OCI-LY3 (cell line): ENCODE results near the gene MYH9.
A peak's percentile ranks its signal among the peaks of the same experiment; 100 is the strongest.

Experiments used
- H2AFZ ChIP-seq: fragments of 200-600, 300-600 bp; shearing (Covaris generic); 2 replicates; pipeline ENCODE4 v1.6.0; 2014; ENCODE audit warnings: antibody characterized with exemption, low read depth, low read length
- H3K27ac ChIP-seq: fragments of 200-600, 300-600 bp; sonication (generic); 2 replicates; pipeline ENCODE4 v1.5.1; 2014; ENCODE audit warnings: mild to moderate bottlenecking, low read length, moderate library complexity, mixed read lengths
- H3K27me3 ChIP-seq: fragments of 200-600, 300-600 bp; sonication (generic); 2 replicates; pipeline ENCODE4 v1.6.1; 2014; ENCODE audit warnings: low read depth, low read length, mixed read lengths
- H3K36me3 ChIP-seq: fragments of 200-600, 300-600 bp; sonication (generic); replicated peaks from 2 replicates; pipeline ENCODE3; 2014; ENCODE audit warnings: low read depth, low read length, mixed read lengths
- H3K4me1 ChIP-seq: fragments of 300-600, 200-600 bp; sonication (generic); 2 replicates; pipeline ENCODE4 v1.6.1; 2014; ENCODE audit warnings: low read length, mixed read lengths
- H3K4me2 ChIP-seq: fragments of 200-600, 300-600 bp; sonication (generic); 2 replicates; pipeline ENCODE4 v1.6.1; 2014; ENCODE audit warnings: low read length, mixed read lengths
- H3K4me3 ChIP-seq: fragments of 300-600, 200-600 bp; sonication (generic); 2 replicates; pipeline ENCODE4 v1.5.1; 2014; ENCODE audit warnings: antibody characterized with exemption, mild to moderate bottlenecking, low read length, moderate library complexity
- H3K79me2 ChIP-seq: fragments of 300-600, 200-600 bp; shearing (Covaris generic); 2 replicates; pipeline ENCODE4 v1.6.1; 2014; ENCODE audit warnings: mild to moderate bottlenecking, low read length, mixed read lengths
- H3K9ac ChIP-seq: fragments of 300-600, 200-600 bp; shearing (Covaris generic); 2 replicates; pipeline ENCODE4 v1.6.0; 2014; ENCODE audit warnings: mild to moderate bottlenecking, low read length, moderate library complexity
- H3K9me3 ChIP-seq: fragments of 200-600, 300-600 bp; shearing (Covaris generic); 2 replicates; pipeline ENCODE4 v1.6.1; 2014; ENCODE audit warnings: low read length, mixed read lengths; ENCODE audit not compliant: insufficient read depth
- H4K20me1 ChIP-seq: fragments of 200-600, 300-600 bp; sonication (generic); 2 replicates; pipeline ENCODE4 v1.6.1; 2016; ENCODE audit warnings: low read length, mixed read lengths; ENCODE audit not compliant: insufficient read depth
- EZH2phosphoT487 ChIP-seq: fragments of 200-600 bp; shearing (Covaris generic); IDR thresholded peaks from 2 replicates; pipeline ENCODE4 v1.6.1; 2018; ENCODE audit warnings: antibody characterized with exemption, mixed run types, low read depth
- TF ChIP-seq, protein P1 (sequence below): fragments of 200-600, 300-600 bp; sonication (generic); IDR thresholded peaks from 2 replicates; pipeline ENCODE4 v1.5.1; 2014; ENCODE audit warnings: antibody characterized with exemption, low read length, low read depth

MYH9 gene

DNA sequence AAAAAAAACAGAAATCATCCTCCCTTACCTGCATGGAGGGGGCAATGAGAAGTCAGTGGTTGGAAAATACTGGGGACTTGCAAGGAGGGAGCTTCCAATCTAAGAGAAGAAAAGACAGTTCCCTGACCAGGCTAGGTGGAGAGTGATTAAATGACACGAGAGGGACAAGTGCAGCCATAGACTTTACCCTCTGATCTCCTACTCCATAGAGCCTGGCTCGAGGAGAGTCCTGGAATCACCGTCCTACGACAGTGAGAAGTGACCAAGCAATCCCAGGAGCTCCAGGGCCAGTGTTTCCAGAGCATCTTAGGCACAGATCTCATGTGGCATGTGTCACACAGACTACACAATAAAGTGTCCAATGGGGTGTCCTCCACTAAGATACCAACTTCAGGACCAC is 25.7 kb downstream of the MYH9 start:
- H3K9ac ChIP-seq, result no peak overlapping the region; the same call in 1 of the 2 replicates
- H4K20me1 ChIP-seq, result peaks cover 70% of the 10 kb centered on the region
- no peak overlapping the region for H2AFZ ChIP-seq
- H3K79me2 ChIP-seq, result peaks cover 100% of the 10 kb centered on the region
- peaks cover 97% of the 10 kb centered on the region for H3K4me1 ChIP-seq
- no peaks in the 10 kb centered on the region for H3K9me3 ChIP-seq
- peak overlapping the region; percentile 88 for H3K4me2 ChIP-seq
- peak overlapping the region; percentile 71 for H3K27ac ChIP-seq
- H3K36me3 ChIP-seq, result peaks cover 18% of the 10 kb centered on the region
- no peaks in the 10 kb centered on the region for H3K27me3 ChIP-seq
- TF ChIP-seq EZH2phosphoT487, result no peak
- TF ChIP-seq, protein P1, sequence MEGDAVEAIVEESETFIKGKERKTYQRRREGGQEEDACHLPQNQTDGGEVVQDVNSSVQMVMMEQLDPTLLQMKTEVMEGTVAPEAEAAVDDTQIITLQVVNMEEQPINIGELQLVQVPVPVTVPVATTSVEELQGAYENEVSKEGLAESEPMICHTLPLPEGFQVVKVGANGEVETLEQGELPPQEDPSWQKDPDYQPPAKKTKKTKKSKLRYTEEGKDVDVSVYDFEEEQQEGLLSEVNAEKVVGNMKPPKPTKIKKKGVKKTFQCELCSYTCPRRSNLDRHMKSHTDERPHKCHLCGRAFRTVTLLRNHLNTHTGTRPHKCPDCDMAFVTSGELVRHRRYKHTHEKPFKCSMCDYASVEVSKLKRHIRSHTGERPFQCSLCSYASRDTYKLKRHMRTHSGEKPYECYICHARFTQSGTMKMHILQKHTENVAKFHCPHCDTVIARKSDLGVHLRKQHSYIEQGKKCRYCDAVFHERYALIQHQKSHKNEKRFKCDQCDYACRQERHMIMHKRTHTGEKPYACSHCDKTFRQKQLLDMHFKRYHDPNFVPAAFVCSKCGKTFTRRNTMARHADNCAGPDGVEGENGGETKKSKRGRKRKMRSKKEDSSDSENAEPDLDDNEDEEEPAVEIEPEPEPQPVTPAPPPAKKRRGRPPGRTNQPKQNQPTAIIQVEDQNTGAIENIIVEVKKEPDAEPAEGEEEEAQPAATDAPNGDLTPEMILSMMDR, result no peak
- H3K4me3 ChIP-seq, result no peak overlapping the region

GRCh38 chr22:36360871-36361383 is 26.8 kb downstream of the MYH9 start:
- Histone ChIP-seq H2AFZ (no peak overlapping the region), H3K27ac (peak overlapping the region; percentile 71), H3K4me1 (peaks cover 92% of the 10 kb centered on the region), H3K79me2 (peaks cover 100% of the 10 kb centered on the region), H3K36me3 (peaks cover 24% of the 10 kb centered on the region), H4K20me1 (peaks cover 68% of the 10 kb centered on the region), H3K27me3 (no peaks in the 10 kb centered on the region), H3K4me3 (peak overlapping the region; percentile 4; the same call in 1 of the 2 replicates), H3K9ac (peak overlapping the region; percentile 46), H3K4me2 (peak overlapping the region; percentile 55), H3K9me3 (no peaks in the 10 kb centered on the region)
- no peak for TF ChIP-seq EZH2phosphoT487
- TF ChIP-seq, protein P1, result no peak

- Histone ChIP-seq H4K20me1 (peaks cover 73% of the 10 kb centered on the region), H3K27ac (peak overlapping the region; percentile 96), H3K4me2 (peak overlapping the region; percentile 86), H2AFZ (no peak overlapping the region), H3K4me3 (peak overlapping the region; percentile 57), H3K79me2 (peaks cover 100% of the 10 kb centered on the region), H3K4me1 (peaks cover 91% of the 10 kb centered on the region), H3K36me3 (peaks cover 33% of the 10 kb centered on the region), H3K9me3 (no peaks in the 10 kb centered on the region), H3K27me3 (no peaks in the 10 kb centered on the region), H3K9ac (peak overlapping the region; percentile 76)
- TF ChIP-seq, protein P1, result no peak
- no peak for TF ChIP-seq EZH2phosphoT487
Measured at GRCh38 chr22:36360011-36360410, 27.8 kb downstream of the MYH9 start.

- peaks cover 88% of the 10 kb centered on the region for H3K4me1 ChIP-seq
- H3K4me3 ChIP-seq, result peak overlapping the region; percentile 57
- H3K4me2 ChIP-seq, result peak overlapping the region; percentile 86
- H4K20me1 ChIP-seq, result peaks cover 75% of the 10 kb centered on the region
- peaks cover 100% of the 10 kb centered on the region for H3K79me2 ChIP-seq
- H3K9ac ChIP-seq, result peak overlapping the region; percentile 76
- no peak for TF ChIP-seq EZH2phosphoT487
- TF ChIP-seq, protein P1, result no peak
- no peak overlapping the region for H2AFZ ChIP-seq
- no peaks in the 10 kb centered on the region for H3K9me3 ChIP-seq
- no peaks in the 10 kb centered on the region for H3K27me3 ChIP-seq
- peak overlapping the region; percentile 96 for H3K27ac ChIP-seq
- peaks cover 38% of the 10 kb centered on the region for H3K36me3 ChIP-seq
Measured at GRCh38 chr22:36359470-36359996, 28.2 kb downstream of the MYH9 start.
